Loucy (cell line): ENCODE measurements around the gene FAM53B.

Source experiments
- H2AFZ ChIP-seq: fragments of 200-600 bp; sonication (generic); 2 replicates; pipeline ENCODE4 v1.6.0; 2016; ENCODE audit warnings: antibody characterized with exemption, mild to moderate bottlenecking, low read length, moderate library complexity
- H3F3A ChIP-seq: fragments of 200-600 bp; 2 replicates; pipeline ENCODE4 v1.6.0; 2016; ENCODE audit warnings: antibody characterized with exemption, low read depth, mild to moderate bottlenecking
- H3K27me3 ChIP-seq: fragments of 200-600 bp; sonication (generic); 2 replicates; pipeline ENCODE4 v1.6.1; 2014; ENCODE audit warnings: low read length, mild to moderate bottlenecking; ENCODE audit not compliant: insufficient read depth, poor library complexity, severe bottlenecking
- H3K36me3 ChIP-seq: fragments of 200-600 bp; sonication (generic); 2 replicates; pipeline ENCODE4 v1.6.1; 2016; ENCODE audit warnings: low read length; ENCODE audit not compliant: insufficient read depth
- H3K4me1 ChIP-seq: fragments of 200-600 bp; sonication (generic); 2 replicates; pipeline ENCODE4 v1.5.1; 2014; ENCODE audit warnings: low read length, mild to moderate bottlenecking; ENCODE audit not compliant: insufficient read depth, poor library complexity, severe bottlenecking
- H3K4me2 ChIP-seq: fragments of 200-600 bp; sonication (generic); 2 replicates; pipeline ENCODE4 v1.6.0; 2014; ENCODE audit warnings: antibody characterized with exemption, low read length, low read depth, mild to moderate bottlenecking; ENCODE audit not compliant: poor library complexity, severe bottlenecking
- H3K4me3 ChIP-seq: fragments of 200-600 bp; sonication (generic); 2 replicates; pipeline ENCODE4 v1.5.1; 2014; ENCODE audit warnings: low read length, mild to moderate bottlenecking, mixed read lengths; ENCODE audit not compliant: poor library complexity, severe bottlenecking
- H3K79me2 ChIP-seq: fragments of 200-600 bp; sonication (generic); 2 replicates; pipeline ENCODE4 v1.6.1; 2014; ENCODE audit warnings: low read length; ENCODE audit not compliant: insufficient read depth
- H3K9ac ChIP-seq: fragments of 200-600 bp; sonication (generic); 2 replicates; pipeline ENCODE4 v1.6.0; 2014; ENCODE audit warnings: mild to moderate bottlenecking, low read depth, low read length, moderate library complexity; ENCODE audit not compliant: poor library complexity, severe bottlenecking
- H3K9me2 ChIP-seq: fragments of 200-600 bp; sonication (generic); replicated peaks from 2 replicates; pipeline ENCODE4 v1.6.1; 2016; ENCODE audit warnings: low read depth, low read length, mixed read lengths
- H3K9me3 ChIP-seq: fragments of 200-600 bp; sonication (generic); 2 replicates; pipeline ENCODE4 v1.6.1; 2014; ENCODE audit warnings: mild to moderate bottlenecking, antibody characterized with exemption, low read length, low read depth; ENCODE audit not compliant: insufficient read depth
- H4K20me1 ChIP-seq: fragments of 200-600 bp; sonication (generic); 2 replicates; pipeline ENCODE4 v1.6.0; 2014; ENCODE audit warnings: antibody characterized with exemption, low read length, mild to moderate bottlenecking; ENCODE audit not compliant: insufficient read depth, poor library complexity, severe bottlenecking
- EZH2phosphoT487 ChIP-seq: fragments of 200-600 bp; IDR thresholded peaks from 2 replicates; pipeline ENCODE4 v1.6.1; 2018; ENCODE audit warnings: antibody characterized with exemption, mild to moderate bottlenecking, moderate library complexity, borderline replicate concordance
- TF ChIP-seq, protein P1 (sequence below): fragments of 200-600 bp; sonication (generic); conservative IDR thresholded peaks from 2 replicates; pipeline ENCODE4 v1.5.1; 2014; ENCODE audit warnings: mild to moderate bottlenecking, antibody characterized with exemption, low read length

FAM53B gene

DNA sequence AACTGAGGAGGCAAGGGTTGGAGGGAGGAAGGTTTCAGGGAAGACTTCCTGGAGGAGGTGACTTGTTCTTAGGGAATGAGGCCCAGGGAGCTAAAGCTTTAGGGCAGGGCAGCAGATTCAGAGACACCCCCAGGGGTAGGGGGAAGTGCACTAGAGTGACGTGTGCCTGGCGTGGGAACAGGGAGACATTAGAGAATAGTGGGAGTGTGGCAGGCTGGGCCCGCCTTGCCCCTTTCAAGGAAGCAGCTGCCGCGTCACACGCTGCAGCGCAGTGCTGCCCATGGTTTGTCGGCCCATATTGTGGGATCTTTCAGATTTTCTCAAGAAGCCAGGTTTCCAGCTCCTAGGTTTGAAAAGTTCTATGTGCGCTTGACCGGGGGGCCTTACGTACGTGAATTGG lies 143.2 kb downstream of the FAM53B start:
- Histone ChIP-seq H3K4me1 (no peaks in the 10 kb centered on the region), H3F3A (no peaks in the 10 kb centered on the region), H3K36me3 (no peaks in the 10 kb centered on the region), H4K20me1 (no peaks in the 10 kb centered on the region), H3K27me3 (no peaks in the 10 kb centered on the region), H3K9me2 (no peaks in the 10 kb centered on the region), H2AFZ (no peak overlapping the region), H3K9me3 (no peaks in the 10 kb centered on the region), H3K79me2 (no peaks in the 10 kb centered on the region), H3K4me3 (no peak overlapping the region), H3K4me2 (no peak overlapping the region), H3K9ac (no peak overlapping the region)
- TF ChIP-seq, protein P1, sequence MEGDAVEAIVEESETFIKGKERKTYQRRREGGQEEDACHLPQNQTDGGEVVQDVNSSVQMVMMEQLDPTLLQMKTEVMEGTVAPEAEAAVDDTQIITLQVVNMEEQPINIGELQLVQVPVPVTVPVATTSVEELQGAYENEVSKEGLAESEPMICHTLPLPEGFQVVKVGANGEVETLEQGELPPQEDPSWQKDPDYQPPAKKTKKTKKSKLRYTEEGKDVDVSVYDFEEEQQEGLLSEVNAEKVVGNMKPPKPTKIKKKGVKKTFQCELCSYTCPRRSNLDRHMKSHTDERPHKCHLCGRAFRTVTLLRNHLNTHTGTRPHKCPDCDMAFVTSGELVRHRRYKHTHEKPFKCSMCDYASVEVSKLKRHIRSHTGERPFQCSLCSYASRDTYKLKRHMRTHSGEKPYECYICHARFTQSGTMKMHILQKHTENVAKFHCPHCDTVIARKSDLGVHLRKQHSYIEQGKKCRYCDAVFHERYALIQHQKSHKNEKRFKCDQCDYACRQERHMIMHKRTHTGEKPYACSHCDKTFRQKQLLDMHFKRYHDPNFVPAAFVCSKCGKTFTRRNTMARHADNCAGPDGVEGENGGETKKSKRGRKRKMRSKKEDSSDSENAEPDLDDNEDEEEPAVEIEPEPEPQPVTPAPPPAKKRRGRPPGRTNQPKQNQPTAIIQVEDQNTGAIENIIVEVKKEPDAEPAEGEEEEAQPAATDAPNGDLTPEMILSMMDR = no peak
- TF ChIP-seq EZH2phosphoT487 = no peak

GRCh38 chr10:124600051-124600880 lies 143.9 kb downstream of the FAM53B start:
- H3K27me3 ChIP-seq = no peaks in the 10 kb centered on the region
- no peaks in the 10 kb centered on the region for H3K9me3 ChIP-seq
- no peaks in the 10 kb centered on the region for H3K9me2 ChIP-seq
- TF ChIP-seq, protein P1 = no peak
- TF ChIP-seq EZH2phosphoT487 = no peak
- H3K79me2 ChIP-seq = no peaks in the 10 kb centered on the region
- H3K4me1 ChIP-seq = no peaks in the 10 kb centered on the region
- H3K9ac ChIP-seq = no peak overlapping the region
- H3K4me3 ChIP-seq = no peak overlapping the region
- no peaks in the 10 kb centered on the region for H3K36me3 ChIP-seq
- H3K4me2 ChIP-seq = no peak overlapping the region
- no peaks in the 10 kb centered on the region for H3F3A ChIP-seq
- no peaks in the 10 kb centered on the region for H4K20me1 ChIP-seq
- no peak overlapping the region for H2AFZ ChIP-seq

- no peaks in the 10 kb centered on the region for H3K9me2 ChIP-seq
- H2AFZ ChIP-seq = no peak overlapping the region
- no peaks in the 10 kb centered on the region for H3K4me1 ChIP-seq
- no peaks in the 10 kb centered on the region for H3K36me3 ChIP-seq
- H3K9ac ChIP-seq = no peak overlapping the region
- no peaks in the 10 kb centered on the region for H4K20me1 ChIP-seq
- H3F3A ChIP-seq = no peaks in the 10 kb centered on the region
- no peaks in the 10 kb centered on the region for H3K27me3 ChIP-seq
- H3K9me3 ChIP-seq = no peaks in the 10 kb centered on the region
- no peaks in the 10 kb centered on the region for H3K79me2 ChIP-seq
- TF ChIP-seq EZH2phosphoT487 = no peak
- TF ChIP-seq, protein P1 = no peak
- no peak overlapping the region for H3K4me2 ChIP-seq
- H3K4me3 ChIP-seq = no peak overlapping the region
Measured at GRCh38 chr10:124599588-124600050, 144.6 kb downstream of the FAM53B start.
